ENCODE results near the gene GNAL.

- TF ChIP-seq POLR2A (IDR thresholded peaks at IDR 0.05) (no peak), CTCF (IDR thresholded peaks at IDR 0.05 in 4 of 5, conservative IDR thresholded peaks at IDR 0.05 in 1 of 5) (no peak)
Measured at GRCh38 chr18:11750581-11751310, 61.7 kb downstream of the GNAL start.
